BJ (cell line): ENCODE results near the gene TTLL3. TPM values are rescaled to one million over a fixed set of nuclear protein-coding genes. Genes with fewer than 3 reads are reported as not detected.
A peak's percentile ranks its signal among the peaks of the same experiment; 100 is the strongest.
"Not testable (repeated sequence)": the region's sequence is repeated elsewhere in the genome, so short reads cannot be mapped to it uniquely, and the experiment has no call there.

ENCODE experiments used
- CTCF ChIA-PET: fragments of 350-600 bp; formaldehyde crosslinking; extraction: SDS; loops from one replicate; lab custom pipeline; 2021; ENCODE audit warnings: antibody characterized with exemption, inconsistent platforms; lab: Yijun Ruan, JAX
- POLR2A ChIA-PET: fragments of 300-600 bp; sonication (Branson Sonifier 250); formaldehyde crosslinking; extraction: SDS; loops from one replicate; lab custom pipeline; 2021; ENCODE audit warnings: antibody characterized with exemption; lab: Charles Lee
- DNase-seq: peaks from one replicate; pipeline ENCODE4 v3.0.0-alpha.2; 2011; ENCODE audit warnings: low read depth
- H3K27me3 ChIP-seq: 2 replicates; pipeline ENCODE4 v1.6.0; 2011; ENCODE audit warnings: low read length; ENCODE audit not compliant: control insufficient read depth, insufficient read depth
- H3K36me3 ChIP-seq: 2 replicates; pipeline ENCODE4 v1.5.1; 2011; ENCODE audit warnings: low read length; ENCODE audit not compliant: control insufficient read depth, insufficient read depth
- H3K4me3 ChIP-seq: 2 replicates; pipeline ENCODE4 v1.5.1; 2011; ENCODE audit warnings: low read depth, mild to moderate bottlenecking, control low read depth, low read length
- CTCF ChIP-seq: IDR thresholded peaks from 2 replicates; pipeline ENCODE4 v1.5.1; 2011; ENCODE audit warnings: low read depth, mild to moderate bottlenecking, control low read depth, inconsistent platforms, low read length, moderate library complexity; ENCODE audit not compliant: insufficient read depth
- polyA plus RNA-seq: library from polyadenylated mRNA; depleted of rRNA; stranded (reverse); fragments of >200 nt; gene quantifications from 2 replicates; pipeline ENCODE4 v1.2.3, GENCODE V29; 2011

The TTLL3 gene
- polyA plus RNA-seq, 1 experiment, result 25.4 TPM

GRCh38 chr3:9846231-9846630 is 36.2 kb downstream of the TTLL3 start:
- CTCF ChIA-PET, result interaction anchor here (0.5 to 1.8 kb wide), 3 partner anchors 100 to 405 kb away, joined by 3 to 7 read pairs (median 3); no protein-coding TSS in a partner anchor
- no peak for DNase-seq
- POLR2A ChIA-PET, result no interaction called here

GRCh38 chr3:9846931-9847488 is 36.9 kb downstream of the TTLL3 start:
- ChIA-PET POLR2A (no interaction called here), CTCF (no interaction called here)
- no peak for TF ChIP-seq CTCF
- Histone ChIP-seq H3K27me3 (no peaks in the 10 kb centered on the region; the same call in 1 of the 2 replicates), H3K4me3 (no peak overlapping the region), H3K36me3 (no peaks in the 10 kb centered on the region)
- no peak for DNase-seq

More at GRCh38 chr3:9846231-9846630, 36.2 kb downstream of the TTLL3 start:
- Histone ChIP-seq H3K36me3 (peaks cover 3% of the 10 kb centered on the region), H3K27me3 (no peaks in the 10 kb centered on the region), H3K4me3 (no peak overlapping the region)
- no peak for TF ChIP-seq CTCF

- H3K36me3 ChIP-seq, H3K4me3 ChIP-seq, H3K27me3 ChIP-seq, DNase-seq, POLR2A ChIA-PET: not testable (repeated sequence)
- CTCF ChIA-PET, result interaction anchor here (0.6 to 1.4 kb wide), 3 partner anchors 44 to 85 kb away, joined by 3 to 4 read pairs (median 3); no protein-coding TSS in a partner anchor
Measured at GRCh38 chr3:9847870-9848269, 37.8 kb downstream of the TTLL3 start.

- POLR2A ChIA-PET, result not testable (repeated sequence)
Measured at GRCh38 chr3:9848860-9849259, 38.8 kb downstream of the TTLL3 start.

GRCh38 chr3:9851383-9851782 is 41.3 kb downstream of the TTLL3 start:
- H3K4me3 ChIP-seq, H3K27me3 ChIP-seq, H3K36me3 ChIP-seq, DNase-seq, CTCF ChIA-PET: not testable (repeated sequence)
- POLR2A ChIA-PET, result interaction anchor here (0.6 kb wide), 1 partner anchor 81 kb away, joined by 4 read pairs; no protein-coding TSS in a partner anchor

More at GRCh38 chr3:9848860-9849259, 38.8 kb downstream of the TTLL3 start:
- TF ChIP-seq CTCF, result peak; percentile 53
- not testable (repeated sequence) for H3K4me3 ChIP-seq, DNase-seq, H3K27me3 ChIP-seq, H3K36me3 ChIP-seq
- CTCF ChIA-PET, result interaction anchor here (0.6 to 1.5 kb wide), 9 partner anchors 35 to 373 kb away, joined by 3 to 6 read pairs (median 3); no protein-coding TSS in a partner anchor

GRCh38 chr3:9851926-9852325 is 41.9 kb downstream of the TTLL3 start:
- H3K27me3 ChIP-seq, H3K36me3 ChIP-seq, DNase-seq, H3K4me3 ChIP-seq, CTCF ChIA-PET: not testable (repeated sequence)
- POLR2A ChIA-PET, result interaction anchor here (0.6 kb wide), 1 partner anchor 81 kb away, joined by 4 read pairs; no protein-coding TSS in a partner anchor
